Epithelial cell of esophagus (primary cell): ENCODE results near the gene RBFOX1.

ENCODE experiments used
- DNase-seq: peaks from one replicate; pipeline ENCODE4 v3.0.0; 2010; ENCODE audit warnings: low read depth
- H3K4me3 ChIP-seq: 2 replicates; pipeline ENCODE4 v1.5.1; 2011; ENCODE audit warnings: mild to moderate bottlenecking, low read length, control low read depth
- CTCF ChIP-seq: IDR thresholded peaks from 2 replicates; pipeline ENCODE4 v1.5.1; 2011; ENCODE audit warnings: low read depth, mild to moderate bottlenecking, low read length, control low read depth, inconsistent platforms; ENCODE audit not compliant: insufficient read depth; ENCODE audit errors: missing control alignments

The RBFOX1 gene

GRCh38 chr16:7332611-7333010 lies at the start of gene RBFOX1:
Gene RBFOX1, plus strand, starts transcription at chr16:7332845.
- TF ChIP-seq CTCF: no peak
- H3K4me3 ChIP-seq: no peak within 1 kb of the TSS
- DNase-seq: no peak

GRCh38 chr16:7284780-7285179 lies 47.9 kb upstream of the RBFOX1 start:
- no peak for TF ChIP-seq CTCF

GRCh38 chr16:7285520-7285919 lies 47.1 kb upstream of the RBFOX1 start:
- no peak overlapping the region for H3K4me3 ChIP-seq
- DNase-seq: no peak
- TF ChIP-seq CTCF: no peak

More at GRCh38 chr16:7284780-7285179, 47.9 kb upstream of the RBFOX1 start:
- no peak overlapping the region for H3K4me3 ChIP-seq
- DNase-seq: no peak

GRCh38 chr16:7289299-7289698 lies 43.3 kb upstream of the RBFOX1 start:
- no peak for DNase-seq
- no peak for TF ChIP-seq CTCF

GRCh38 chr16:7290682-7291081 lies 42.0 kb upstream of the RBFOX1 start:
- no peak overlapping the region for H3K4me3 ChIP-seq
- no peak for DNase-seq
- TF ChIP-seq CTCF: no peak

More at GRCh38 chr16:7289299-7289698, 43.3 kb upstream of the RBFOX1 start:
- H3K4me3 ChIP-seq: no peak overlapping the region

- no peak for DNase-seq
- no peak overlapping the region for H3K4me3 ChIP-seq
- no peak for TF ChIP-seq CTCF
These were observed 38.6 kb upstream of the RBFOX1 start for GRCh38 chr16:7294020-7294419.

- no peak overlapping the region for H3K4me3 ChIP-seq
- TF ChIP-seq CTCF: no peak
- DNase-seq: no peak
These were observed 29.5 kb upstream of the RBFOX1 start for GRCh38 chr16:7303052-7303610.
